Kidney tubule cell (primary cell): ENCODE measurements around the gene CCR3.

Experiments used
- DNase-seq: peaks from one replicate; pipeline ENCODE4 v3.0.0-alpha.2; 2018; ENCODE audit warnings: low spot score

Gene CCR3

DNA sequence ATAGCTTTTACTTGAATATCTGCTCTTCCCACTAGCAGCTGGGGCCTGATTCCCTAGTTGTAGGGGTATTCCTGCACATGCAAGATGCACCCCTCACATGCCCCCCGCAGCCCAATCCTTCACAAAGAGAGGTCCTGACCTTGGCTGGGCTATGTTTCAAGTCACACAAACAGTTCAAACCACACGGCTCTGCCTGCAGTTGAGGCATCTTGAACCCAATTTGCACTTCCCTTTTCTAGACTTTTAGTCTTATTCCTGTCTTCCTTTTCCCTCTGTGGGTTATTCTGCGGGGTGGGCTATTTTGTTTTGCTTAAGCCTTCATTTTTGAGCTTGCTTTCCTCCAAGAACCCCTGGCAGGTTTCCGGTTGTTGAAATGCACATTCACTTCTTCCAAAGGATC lies 20.9 kb upstream of the CCR3 start:
- no peak for DNase-seq

DNA sequence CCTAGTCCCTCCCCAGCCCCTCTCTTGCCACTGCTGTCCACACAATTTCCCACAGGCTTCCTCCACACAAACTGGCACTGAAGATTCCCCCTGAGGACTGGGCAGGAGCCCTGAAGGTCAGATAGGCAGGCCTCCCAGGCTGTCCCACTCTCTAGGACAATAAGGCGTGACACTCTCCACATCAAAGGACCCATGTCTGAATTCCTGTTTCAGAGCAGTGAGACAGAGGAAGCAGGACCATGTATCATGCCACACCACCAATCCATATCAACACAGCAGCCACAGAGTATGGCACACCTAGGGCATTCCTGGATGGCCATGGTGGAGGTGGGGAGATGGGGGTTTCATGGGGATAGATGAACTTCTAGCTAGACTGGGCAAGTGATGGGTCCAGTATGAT lies 20.3 kb upstream of the CCR3 start:
- no peak for DNase-seq

DNA sequence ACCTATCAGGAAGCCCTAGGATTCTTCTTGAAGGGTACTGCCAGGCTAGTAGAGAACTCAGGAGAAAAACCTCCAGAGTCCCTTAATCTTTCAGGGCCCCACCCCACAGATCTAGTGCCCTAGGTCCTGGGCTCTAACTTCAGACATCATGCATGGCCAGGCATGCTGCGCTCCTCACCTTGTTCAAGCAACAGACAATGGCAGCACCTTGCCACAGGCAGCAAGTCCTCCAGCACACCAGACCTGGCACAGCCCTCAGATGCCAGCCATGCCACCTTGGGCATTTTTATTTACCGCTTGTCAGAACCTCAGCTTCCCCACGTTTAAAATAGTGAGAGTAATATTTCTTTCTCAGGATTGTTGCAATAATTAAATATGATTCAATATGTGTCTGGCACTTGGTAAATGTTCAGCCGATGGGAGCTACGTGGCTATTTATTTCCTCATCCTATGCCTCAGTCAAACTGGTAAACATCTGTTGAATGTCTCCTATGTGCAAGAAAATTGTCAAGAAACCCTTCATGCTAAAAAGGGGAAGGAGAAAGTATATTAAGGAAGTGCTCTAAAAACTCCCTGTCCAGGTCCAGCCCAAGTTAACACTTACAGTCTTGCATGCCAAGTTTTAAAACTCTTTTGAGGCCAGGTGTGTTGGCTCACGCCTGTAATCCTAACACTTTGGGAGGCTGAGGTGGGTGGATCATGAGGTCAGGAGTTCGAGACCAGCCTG lies 19.7 kb upstream of the CCR3 start:
- no peak for DNase-seq

DNA sequence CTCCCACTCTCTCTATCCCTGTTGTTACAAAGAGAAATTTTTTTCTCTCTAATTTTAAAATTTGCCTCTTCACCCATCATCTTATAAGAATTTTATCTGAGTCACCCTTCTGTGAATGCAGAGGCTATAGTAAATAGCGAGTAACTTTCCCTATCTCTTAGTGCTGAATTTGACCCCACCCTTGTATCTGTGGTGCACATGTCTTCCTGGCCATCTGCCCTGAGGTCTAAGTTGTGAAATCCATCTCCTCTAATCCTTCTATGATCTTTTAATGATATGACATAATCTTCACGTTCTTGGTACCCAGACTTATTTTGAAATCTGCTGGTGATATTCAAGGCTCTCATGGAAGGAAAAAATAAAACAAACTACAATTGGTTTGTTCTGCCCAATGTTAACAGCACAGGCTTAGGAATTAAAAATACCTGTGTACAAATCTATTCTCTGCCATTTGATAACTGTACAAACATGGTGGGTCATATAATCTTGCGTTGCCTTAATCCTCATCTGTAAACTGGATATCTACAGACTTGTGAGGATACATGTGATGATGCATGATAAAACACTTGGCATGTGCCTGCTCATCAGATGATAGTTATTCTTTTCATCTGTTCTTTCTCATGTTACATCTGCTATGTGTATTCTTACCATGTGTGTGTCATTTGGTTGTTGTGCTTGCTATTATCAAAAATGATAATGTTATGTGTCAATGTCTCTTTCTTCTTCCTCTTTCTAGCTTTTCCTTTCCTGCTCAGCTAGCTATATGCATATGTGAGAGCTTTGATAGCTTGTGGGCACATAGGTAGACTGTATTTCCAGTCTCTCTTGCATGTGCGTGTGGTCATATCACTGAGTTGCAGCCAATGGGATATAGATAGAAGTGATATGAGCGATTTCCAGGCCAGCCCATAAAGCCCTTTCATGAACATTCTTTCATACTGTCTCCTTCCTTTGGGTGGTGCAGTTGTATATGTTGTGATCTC lies 13.7 kb upstream of the CCR3 start:
- DNase-seq: no peak

DNA sequence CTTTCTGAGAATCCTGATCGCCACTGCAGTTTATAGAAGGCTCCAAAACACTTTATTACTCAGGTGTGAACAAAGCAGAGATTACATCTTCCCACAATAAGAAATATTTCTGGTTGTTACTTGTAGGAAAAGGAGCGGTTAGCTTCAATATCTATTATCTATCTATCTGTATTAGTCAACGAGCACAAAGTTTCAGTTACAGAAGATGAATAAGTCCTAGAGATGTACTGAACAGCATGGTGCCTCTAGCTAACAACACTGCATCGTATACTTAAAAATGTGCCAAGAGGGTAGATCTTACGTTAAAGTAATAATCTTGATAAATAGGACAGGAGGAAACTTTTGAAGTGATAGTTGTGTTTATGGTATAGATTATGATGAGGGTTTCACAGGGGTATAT lies 10.9 kb upstream of the CCR3 start:
- no peak for DNase-seq

DNA sequence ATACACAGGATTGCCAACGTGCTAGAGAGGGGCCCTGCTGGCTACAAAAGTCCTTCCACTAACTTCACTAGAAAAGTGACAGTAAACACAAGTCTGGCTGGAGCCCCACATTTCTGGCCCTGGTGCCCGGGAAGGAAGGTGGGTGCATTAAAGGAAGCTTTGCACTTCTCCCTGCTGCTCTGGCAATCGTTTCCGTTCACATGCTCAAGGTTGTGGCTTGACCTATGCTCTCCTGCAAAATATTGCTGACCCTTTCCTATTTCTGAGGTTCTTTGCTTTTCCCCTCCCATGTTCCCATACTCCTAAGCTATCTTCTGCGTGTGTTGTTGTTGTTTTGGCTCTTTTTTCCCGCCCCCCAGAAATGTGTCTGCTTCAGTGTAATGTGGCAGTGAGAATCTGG lies 9.1 kb upstream of the CCR3 start:
- no peak for DNase-seq

DNA sequence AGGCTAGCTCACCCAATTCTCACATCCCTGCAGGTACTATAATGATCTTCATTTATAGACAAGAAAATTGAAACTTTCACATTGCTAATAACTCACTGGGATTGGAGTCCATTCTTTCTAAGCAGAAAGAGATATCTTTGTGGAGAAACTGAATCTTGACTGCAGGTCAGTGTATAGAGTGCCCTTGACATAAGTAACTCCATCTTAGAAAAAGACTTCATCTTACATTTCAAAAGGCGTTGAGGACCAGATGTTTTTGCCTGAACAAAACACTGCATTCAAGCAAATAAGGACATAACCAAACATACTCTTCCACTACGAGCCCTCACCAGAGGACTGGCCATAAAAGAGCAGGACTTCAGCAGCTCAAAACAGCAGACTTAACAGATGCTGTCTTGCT lies 6.8 kb upstream of the CCR3 start:
- no peak for DNase-seq

DNA sequence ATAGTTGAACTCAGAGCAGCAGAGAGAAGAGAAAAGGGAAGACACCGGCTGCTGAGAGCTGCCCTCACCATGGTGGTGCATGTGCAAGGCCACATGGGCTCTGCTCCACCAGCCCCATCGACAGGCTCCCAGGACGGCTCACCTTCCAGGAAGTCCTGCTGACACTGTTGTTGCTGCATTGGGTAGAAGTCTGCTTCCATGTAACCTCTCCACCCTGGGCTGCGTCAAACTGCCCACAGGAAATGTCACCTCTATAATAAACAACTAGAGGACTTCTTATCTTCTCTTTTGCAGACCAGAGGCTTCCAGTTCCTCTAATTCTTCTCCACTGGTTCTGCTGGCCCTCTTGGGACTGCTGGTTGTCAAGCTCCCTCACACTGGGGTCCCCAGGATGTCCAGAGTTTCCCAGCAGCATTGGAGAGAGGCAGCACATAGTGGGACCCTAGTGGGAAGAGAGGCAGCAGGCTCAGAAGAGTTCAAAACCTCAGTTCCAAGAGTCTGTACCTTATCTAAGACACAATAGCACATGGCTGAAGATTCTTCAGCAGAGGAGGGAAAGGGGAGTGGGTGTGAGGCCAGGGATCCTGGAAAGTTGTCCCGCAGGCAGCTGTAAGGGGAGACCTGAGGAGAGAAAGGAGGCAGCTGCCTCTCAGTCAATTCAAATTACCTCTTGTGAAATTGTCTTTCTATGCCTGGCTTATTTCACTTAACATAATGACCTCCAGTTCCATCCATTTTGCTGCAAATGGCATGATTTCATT lies 5.8 kb upstream of the CCR3 start:
- no peak for DNase-seq

DNA sequence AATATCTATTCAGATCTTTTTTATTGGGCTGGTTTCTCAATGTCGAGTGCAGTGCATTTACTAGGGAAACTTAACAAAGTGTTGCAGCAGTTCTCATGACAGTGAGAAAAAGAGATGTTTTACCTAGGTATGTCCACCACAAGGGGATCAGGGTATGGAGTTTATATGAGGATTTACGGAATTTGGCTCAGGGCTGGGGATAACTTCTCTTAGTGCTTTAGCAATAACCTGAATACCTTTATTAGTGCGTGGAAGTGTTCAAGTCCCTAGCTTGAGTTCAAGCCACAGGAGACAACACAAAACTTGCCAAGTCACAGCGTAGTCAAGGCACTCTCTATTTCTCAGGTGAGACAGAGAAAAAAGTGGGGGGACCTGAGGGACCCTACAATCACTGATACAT lies 3.9 kb upstream of the CCR3 start:
- DNase-seq: no peak

DNA sequence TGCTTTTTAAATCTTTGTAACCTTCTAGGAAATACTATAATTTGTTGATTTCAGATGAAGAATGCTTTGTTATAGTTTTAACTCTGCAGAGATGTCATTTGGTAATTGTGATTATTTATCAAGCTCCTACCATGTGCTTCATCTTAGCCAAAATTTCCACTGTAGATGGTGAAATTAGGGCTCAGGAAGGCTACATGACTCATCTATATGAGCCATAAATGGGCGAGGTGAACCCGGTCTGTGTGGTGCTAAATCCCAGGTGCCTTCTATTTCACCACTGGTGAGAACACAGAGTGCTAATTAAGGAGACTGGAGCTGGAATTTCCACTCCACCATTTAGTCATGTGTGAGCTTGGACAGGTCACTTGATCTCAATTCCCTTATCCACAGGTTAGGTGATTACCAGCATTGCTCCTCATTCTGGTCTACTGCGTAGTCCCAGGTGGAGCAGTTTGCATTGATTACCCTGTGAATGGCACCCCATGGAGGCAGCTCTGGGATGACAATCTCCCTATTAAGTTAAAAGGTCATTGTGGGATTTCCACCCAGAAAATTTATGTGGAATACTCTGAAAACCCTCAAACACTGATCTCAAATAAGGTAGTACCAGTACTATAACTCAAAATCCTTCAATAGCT lies 2.8 kb upstream of the CCR3 start:
- DNase-seq: no peak

DNA sequence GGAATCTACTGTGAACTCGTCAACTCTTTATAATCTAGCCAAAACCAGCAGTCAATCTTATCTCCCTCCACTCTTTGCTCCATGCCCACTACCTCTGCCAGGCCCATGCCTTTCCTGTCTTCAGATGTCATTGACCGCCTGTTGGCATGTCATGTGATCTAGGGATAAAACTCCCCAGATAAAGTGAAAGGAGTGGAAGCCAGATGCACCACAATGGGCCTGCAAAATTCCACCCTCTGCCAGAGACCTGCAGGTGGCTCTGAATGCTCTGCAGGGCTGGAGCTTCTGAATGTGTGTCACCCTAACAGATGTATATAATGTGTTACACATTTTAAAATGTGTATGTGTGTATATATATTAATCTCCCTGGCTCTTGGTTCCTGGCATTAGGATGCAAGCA lies 2.3 kb upstream of the CCR3 start:
- no peak for DNase-seq

DNA sequence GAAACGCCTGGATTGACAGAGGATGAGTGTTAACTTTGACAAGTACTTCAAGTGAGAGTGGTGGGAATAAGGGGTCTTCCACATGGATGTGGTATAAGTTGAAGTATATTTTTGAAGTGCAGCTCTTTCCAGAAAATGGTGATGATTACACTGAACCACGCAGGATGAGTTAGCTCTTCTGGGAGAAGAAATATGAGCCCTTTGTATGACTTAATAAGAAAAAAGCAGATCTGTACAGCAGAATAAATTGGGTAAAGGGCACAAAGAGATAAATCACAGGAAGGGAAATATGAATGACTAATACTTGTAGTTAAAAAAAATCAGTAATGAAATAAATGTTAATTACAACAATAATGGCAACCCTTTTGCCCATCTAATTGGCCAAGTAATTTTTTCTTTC lies 1.3 kb downstream of the CCR3 start:
- DNase-seq: no peak

DNA sequence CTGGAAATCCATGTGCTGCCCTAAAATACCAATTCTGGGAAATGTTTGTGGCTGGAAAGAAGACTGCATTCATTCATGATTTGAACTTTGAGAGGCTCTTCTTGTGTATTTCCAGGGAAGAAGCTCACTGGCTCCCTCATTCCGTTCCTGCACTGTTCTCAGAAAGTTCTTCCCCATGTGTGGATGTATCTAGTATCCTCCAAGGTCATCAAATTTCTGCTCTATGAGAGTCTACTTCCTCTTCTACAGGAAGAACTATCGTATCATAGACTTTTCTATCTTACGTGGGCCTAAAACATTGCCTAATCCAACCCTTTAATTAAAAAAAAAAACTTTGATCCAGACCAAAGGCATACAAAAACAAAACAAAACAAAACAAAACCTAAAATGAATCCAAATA lies 2.9 kb downstream of the CCR3 start:
- no peak for DNase-seq

DNA sequence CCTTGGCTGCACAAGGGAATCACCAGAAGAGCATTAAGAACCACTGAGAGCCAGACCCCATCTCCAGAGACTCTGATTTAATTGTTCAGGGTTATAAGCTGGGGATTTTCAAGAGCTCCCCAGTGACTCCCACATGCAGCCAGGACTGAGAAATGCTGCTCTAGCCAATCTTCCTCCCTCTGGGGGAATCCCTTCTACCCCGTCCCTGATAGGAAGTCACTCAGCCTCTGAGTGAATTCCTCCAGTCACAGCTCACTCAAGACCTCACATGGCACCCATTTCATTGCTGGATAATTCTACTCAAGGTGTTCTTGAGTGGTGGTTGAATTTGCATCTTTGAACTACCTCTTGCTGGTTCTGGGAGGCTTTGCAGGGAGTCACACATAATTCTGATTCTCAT lies 10.7 kb downstream of the CCR3 start:
- no peak for DNase-seq

DNA sequence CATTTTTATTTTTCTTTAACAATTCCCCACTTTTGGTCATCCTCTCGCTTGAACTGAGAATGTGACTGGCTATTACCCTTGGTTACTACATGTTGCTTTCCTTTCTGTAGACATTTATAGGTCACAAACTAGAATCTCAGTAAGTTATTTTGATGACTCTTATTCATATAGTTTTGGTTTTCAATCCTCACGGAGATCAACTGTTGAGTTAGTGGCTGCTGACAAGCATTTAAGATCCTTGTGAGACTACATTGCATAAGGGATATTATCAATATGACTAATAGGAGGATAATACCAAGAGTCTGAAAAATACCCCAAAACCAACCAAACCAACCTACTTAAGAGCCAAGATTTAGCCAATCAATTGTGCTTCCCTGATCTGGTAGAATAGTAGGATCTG lies 16.3 kb downstream of the CCR3 start:
- DNase-seq: no peak

DNA sequence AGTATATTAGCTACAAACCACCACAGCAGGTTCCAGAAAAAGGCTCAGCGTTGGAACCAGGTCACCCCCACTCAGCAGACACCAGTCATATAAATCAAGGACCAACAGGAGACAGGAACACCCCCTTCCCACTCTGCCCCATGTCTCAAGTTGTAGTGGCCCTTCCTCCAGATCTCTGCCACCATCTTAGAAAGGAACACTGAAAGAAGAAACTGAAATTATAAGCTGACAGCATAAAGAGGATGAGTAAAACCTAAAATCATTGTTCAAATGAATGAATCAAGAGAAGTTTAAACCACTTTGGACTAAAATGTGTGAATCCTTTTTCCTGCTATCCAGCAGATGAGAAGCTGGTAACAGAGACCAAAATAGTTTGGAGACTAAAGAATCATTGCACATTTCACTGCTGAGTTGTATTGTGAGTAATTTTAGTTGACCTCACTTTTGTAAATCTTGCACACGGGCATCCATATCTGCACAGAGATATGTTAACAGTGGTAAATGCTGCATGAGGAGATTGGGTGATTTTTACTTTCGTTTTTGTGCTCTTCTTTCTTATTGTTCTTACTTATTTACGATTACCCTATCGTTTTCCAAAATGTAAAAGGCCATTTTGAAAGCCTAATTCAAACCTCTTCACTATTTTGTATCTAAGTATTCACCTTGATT lies 19.8 kb downstream of the CCR3 start:
- DNase-seq: no peak

DNA sequence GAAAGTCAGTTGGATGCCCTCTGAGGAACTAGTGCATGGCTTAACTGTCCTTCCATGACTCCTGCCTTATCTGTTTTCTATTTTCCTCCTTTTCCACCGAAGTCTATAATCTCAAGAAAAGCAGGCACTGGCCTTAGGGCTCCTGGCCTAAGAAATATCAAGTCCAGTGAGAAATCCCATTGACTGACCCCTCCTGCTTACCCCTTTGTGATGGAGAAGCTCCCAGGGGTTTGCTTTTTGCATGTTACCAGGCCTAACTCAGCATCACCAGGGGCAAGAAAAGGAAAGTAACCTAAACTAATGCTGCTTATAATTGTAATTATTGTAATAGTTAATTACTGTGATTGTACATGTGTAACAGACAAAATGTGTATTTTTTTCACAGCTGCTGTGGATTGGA lies 21.7 kb downstream of the CCR3 start:
- no peak for DNase-seq

DNA sequence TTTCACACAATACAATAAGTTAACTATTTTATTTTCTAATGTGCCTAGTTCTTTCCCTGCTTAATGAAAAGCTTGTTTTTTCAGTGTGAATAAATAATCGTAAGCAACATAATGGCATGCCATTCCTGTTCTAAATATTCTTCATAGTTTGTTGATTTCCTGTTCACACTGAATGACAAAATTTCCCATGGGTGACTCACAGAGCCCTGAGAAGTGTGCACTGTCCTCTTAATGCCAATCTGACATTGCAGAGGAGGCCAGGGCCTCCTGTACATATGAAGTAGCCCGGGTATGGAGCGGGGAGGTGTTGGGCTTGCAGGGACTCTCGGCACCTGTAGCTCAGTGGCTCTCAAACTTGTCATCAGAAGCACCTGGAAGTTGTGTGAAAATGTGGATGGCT lies 24.3 kb downstream of the CCR3 start:
- peak; percentile 50 for DNase-seq

DNA sequence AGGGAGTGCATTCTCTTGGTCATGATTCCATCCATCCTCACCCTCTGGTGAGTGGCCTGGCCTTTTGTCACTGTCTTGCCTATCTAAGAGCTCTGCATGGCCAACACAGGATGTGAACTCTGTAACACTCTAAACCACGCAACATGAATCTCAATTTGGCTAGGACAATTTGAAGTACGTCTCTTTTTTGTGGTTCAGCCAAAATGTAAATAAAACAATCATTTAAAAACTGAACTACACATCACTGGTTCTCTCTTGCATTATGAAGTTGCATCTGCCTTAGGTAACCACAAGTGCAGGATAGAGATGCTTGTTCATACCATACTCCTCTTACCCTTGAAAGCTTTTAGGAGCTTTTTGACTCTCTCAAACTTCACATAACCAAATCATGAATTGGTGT lies 27.3 kb downstream of the CCR3 start:
- DNase-seq: no peak

DNA sequence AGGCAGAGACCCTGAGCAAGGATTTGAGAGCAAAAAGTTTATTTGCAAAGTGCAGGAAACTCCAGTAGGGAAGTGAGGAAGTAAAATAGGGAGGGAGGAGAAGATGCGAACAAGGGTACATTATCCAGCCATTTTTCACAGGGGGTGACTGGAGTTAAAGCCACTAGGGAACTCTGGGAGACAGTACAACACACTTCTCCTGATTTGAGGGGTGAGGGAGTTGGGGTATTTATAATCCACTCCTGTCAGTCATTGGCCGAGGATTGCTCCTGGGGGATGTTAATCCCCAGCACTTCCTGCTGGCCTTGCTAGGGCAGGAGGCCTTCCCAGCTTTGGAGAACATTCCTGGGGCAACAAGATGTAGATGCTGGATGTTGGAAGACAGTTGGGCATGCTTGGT lies 28.2 kb downstream of the CCR3 start:
- DNase-seq: no peak

DNA sequence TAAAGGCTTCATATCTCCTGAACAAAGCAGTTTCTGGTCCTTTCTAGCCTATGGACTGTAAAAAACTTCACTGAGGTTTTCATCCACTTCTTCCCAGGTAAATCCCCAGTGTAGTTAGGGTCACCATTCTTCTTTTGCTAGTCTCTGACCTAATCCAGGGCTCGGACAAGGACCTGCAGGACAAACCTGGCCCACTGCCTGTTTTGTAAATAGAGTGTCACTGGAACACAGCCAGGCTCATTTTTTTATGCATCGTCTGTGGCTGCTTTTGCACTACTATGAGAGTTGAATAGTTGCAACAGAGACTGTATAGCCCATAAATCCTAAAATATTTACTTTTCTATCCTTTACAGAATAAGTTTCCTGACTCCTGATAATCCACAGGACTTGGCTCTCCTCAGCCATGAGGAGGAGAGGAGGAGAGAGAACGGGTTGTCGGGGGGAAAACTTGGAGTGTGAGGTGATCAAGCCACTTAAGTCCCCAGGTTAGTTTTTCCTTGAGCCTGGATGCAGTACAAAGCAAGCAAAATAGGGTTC lies 29.0 kb downstream of the CCR3 start:
- DNase-seq: no peak
